ENCODE measurements around the gene MX1. TPM values are rescaled to one million over a fixed set of nuclear protein-coding genes. Genes with fewer than 3 reads are reported as not detected.

The MX1 gene
- total and polyA plus RNA-seq, 8 donors = 4.9 to 21.4 (median 11.2) TPM

- peak; percentile 57 for FAIRE-seq
- Histone ChIP-seq H3K4me3 (no peak overlapping the region), H3K36me3 (peaks cover 0 to 20% (median 14%) of the 10 kb centered on the region in 3 donors), H3K4me1 (no peaks in the 10 kb centered on the region), H3K27me3 (no peaks in the 10 kb centered on the region), H3K27ac (no peak overlapping the region), H3K9me3 (no peaks in the 10 kb centered on the region)
- DNase-seq = peak; percentile 68 to 89 (median 78)
- peak; percentile 55 to 78 (median 76) for TF ChIP-seq CTCF (IDR thresholded peaks at IDR 0.05)
- ATAC-seq = peak; percentile 80 to 96 (median 92)
- intact Hi-C loops (cut with DNase I) = loop anchor here in 2 of 3 donors (5.0 to 10.0 kb wide), 2 partner anchors 176 to 179 kb away; no protein-coding TSS in a partner anchor
- 28 to 30% methylated on average over 17 of the region's 17 CpGs for WGBS, 2 donors
Measured at GRCh38 chr21:41460578-41461527, 34.8 kb downstream of the MX1 start.

- Histone ChIP-seq H3K27me3 (no peaks in the 10 kb centered on the region), H3K36me3 (peaks cover 0 to 60% (median 37%) of the 10 kb centered on the region in 3 donors), H3K9me3 (no peaks in the 10 kb centered on the region), H3K4me3 (no peak overlapping the region), H3K4me1 (peaks cover 0 to 6% (median 0%) of the 10 kb centered on the region in 3 donors), H3K27ac (no peak overlapping the region)
- no peak for ATAC-seq
- intact Hi-C loops (cut with DNase I) = loop anchor here in 1 of 3 donors (10.0 kb wide), 1 partner anchor 180 kb away; no protein-coding TSS in a partner anchor
- DNase-seq = peak in 1 of 6 donors; percentile 79
- no peak for FAIRE-seq
- WGBS, 2 donors = 90 to 92% methylated on average over 4 of the region's 4 CpGs
- no peak for TF ChIP-seq CTCF (IDR thresholded peaks at IDR 0.05)
Measured at GRCh38 chr21:41465176-41465781, 39.2 kb downstream of the MX1 start.

GRCh38 chr21:41466024-41466820, 40.2 kb downstream of the MX1 start:
- TF ChIP-seq CTCF (IDR thresholded peaks at IDR 0.05) = no peak
- intact Hi-C loops (cut with DNase I) = loop anchor here in 1 of 3 donors (10.0 kb wide), 1 partner anchor 181 kb away; no protein-coding TSS in a partner anchor
- Histone ChIP-seq H3K36me3 (peaks cover 0 to 69% (median 40%) of the 10 kb centered on the region in 3 donors), H3K4me3 (no peak overlapping the region), H3K9me3 (no peaks in the 10 kb centered on the region), H3K27me3 (no peaks in the 10 kb centered on the region), H3K4me1 (peaks cover 0 to 6% (median 0%) of the 10 kb centered on the region in 3 donors), H3K27ac (peak overlapping the region in 2 of 4 donors; percentile 41 to 44)
- peak in 3 of 4 donors; percentile 19 to 29 (median 25) for ATAC-seq
- FAIRE-seq = no peak
- peak in 2 of 6 donors; percentile 39 to 73 for DNase-seq
- WGBS, 2 donors = 66 to 68% methylated on average over 23 of the region's 23 CpGs

GRCh38 chr21:41470054-41470453, 44.0 kb downstream of the MX1 start:
- peaks cover 0 to 6% (median 0%) of the 10 kb centered on the region in 3 donors for H3K4me1 ChIP-seq

More at GRCh38 chr21:41470054-41470453, 44.0 kb downstream of the MX1 start:
- Histone ChIP-seq H3K36me3 (peaks cover 0 to 81% (median 45%) of the 10 kb centered on the region in 3 donors), H3K4me3 (no peak overlapping the region), H3K27me3 (no peaks in the 10 kb centered on the region), H3K27ac (no peak overlapping the region), H3K9me3 (no peaks in the 10 kb centered on the region)
- ATAC-seq = no peak
- DNase-seq = no peak
- no peak for FAIRE-seq
- WGBS, 2 donors = 63 to 71% methylated on average over 5 of the region's 5 CpGs
- no peak for TF ChIP-seq CTCF (IDR thresholded peaks at IDR 0.05)
- intact Hi-C loops (cut with DNase I) = no loop called here
